ENCODE data around the gene JUN. TPM values are rescaled to one million over a fixed set of nuclear protein-coding genes. Genes with fewer than 3 reads are reported as not detected.

JUN gene
- total and polyA plus RNA-seq, 2 of the 13 experiments (the other 11 are each of a cell fraction or from before 2014, with no cell fraction given) = 18.2 to 22.3 TPM

DNA sequence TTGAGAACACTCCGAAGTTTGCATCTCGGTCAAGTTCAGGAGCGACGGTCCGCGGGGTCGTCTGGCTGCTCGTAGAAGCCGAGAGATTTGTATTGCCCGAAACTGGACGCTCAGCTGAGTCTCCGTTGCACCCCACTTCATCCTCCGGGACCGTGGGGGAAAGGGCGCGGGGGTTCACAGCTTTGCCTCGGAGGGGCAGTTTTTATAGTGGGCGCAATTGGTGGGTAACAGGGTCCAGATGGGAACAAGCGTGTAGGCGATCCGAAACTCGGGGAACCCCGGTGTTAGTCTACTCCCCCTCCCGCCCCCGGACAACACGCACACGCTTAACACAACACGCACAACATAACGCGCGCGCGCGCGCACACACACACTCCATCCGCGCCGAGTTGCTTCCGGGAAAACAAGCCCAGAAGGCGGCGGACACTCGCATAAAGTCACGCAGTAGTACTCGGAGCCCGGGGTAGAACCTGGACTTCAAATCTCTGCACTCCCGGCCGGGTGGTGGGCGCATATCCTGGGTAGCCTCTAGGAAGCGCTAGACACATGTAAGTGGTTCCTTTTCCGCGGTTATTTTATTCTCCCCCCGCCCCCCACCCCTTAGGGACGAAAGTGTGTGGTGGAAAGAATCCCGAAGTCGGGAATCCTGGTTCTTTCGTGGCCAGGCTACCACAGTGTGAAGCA lies 1.1 kb upstream of the JUN start (continued):
- TF ChIP-seq, protein P1, sequence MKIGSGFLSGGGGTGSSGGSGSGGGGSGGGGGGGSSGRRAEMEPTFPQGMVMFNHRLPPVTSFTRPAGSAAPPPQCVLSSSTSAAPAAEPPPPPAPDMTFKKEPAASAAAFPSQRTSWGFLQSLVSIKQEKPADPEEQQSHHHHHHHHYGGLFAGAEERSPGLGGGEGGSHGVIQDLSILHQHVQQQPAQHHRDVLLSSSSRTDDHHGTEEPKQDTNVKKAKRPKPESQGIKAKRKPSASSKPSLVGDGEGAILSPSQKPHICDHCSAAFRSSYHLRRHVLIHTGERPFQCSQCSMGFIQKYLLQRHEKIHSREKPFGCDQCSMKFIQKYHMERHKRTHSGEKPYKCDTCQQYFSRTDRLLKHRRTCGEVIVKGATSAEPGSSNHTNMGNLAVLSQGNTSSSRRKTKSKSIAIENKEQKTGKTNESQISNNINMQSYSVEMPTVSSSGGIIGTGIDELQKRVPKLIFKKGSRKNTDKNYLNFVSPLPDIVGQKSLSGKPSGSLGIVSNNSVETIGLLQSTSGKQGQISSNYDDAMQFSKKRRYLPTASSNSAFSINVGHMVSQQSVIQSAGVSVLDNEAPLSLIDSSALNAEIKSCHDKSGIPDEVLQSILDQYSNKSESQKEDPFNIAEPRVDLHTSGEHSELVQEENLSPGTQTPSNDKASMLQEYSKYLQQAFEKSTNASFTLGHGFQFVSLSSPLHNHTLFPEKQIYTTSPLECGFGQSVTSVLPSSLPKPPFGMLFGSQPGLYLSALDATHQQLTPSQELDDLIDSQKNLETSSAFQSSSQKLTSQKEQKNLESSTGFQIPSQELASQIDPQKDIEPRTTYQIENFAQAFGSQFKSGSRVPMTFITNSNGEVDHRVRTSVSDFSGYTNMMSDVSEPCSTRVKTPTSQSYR (CRISPR knock-in tag; IDR thresholded peaks at IDR 0.05; ENCODE audit: borderline replicate concordance) = no peak
- TF ChIP-seq, protein P2, sequence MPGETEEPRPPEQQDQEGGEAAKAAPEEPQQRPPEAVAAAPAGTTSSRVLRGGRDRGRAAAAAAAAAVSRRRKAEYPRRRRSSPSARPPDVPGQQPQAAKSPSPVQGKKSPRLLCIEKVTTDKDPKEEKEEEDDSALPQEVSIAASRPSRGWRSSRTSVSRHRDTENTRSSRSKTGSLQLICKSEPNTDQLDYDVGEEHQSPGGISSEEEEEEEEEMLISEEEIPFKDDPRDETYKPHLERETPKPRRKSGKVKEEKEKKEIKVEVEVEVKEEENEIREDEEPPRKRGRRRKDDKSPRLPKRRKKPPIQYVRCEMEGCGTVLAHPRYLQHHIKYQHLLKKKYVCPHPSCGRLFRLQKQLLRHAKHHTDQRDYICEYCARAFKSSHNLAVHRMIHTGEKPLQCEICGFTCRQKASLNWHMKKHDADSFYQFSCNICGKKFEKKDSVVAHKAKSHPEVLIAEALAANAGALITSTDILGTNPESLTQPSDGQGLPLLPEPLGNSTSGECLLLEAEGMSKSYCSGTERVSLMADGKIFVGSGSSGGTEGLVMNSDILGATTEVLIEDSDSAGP (CRISPR knock-in tag; IDR thresholded peaks at IDR 0.05; ENCODE audit: borderline replicate concordance) = peak; percentile 15; the same call in 1 of the 2 replicates
- TF ChIP-seq, protein P3, sequence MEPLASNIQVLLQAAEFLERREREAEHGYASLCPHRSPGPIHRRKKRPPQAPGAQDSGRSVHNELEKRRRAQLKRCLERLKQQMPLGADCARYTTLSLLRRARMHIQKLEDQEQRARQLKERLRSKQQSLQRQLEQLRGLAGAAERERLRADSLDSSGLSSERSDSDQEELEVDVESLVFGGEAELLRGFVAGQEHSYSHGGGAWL (CRISPR knock-in tag; IDR thresholded peaks at IDR 0.05) = no peak; the same call in 1 of the 2 replicates
- TF ChIP-seq ZNF431 (CRISPR knock-in tag; IDR thresholded peaks at IDR 0.05; ENCODE audit: borderline replicate concordance, low read depth) (0 out of 2 replicates have a peak, but pooled peaks have one; percentile 56), GTF3A (CRISPR knock-in tag; conservative IDR thresholded peaks at IDR 0.05) (peak; percentile 72; the same call in 1 of the 2 replicates), EHMT2 (IDR thresholded peaks at IDR 0.05; ENCODE audit: borderline replicate concordance, low read depth, low read length) (no peak), ZNF644 (CRISPR knock-in tag; IDR thresholded peaks at IDR 0.05; ENCODE audit: low read depth) (no peak), ZNF674 (CRISPR knock-in tag; IDR thresholded peaks at IDR 0.05; ENCODE audit: low read depth) (no peak), HOXA9 (CRISPR knock-in tag; IDR thresholded peaks at IDR 0.05; ENCODE audit: borderline replicate concordance) (no peak), ZNF660 (CRISPR knock-in tag; IDR thresholded peaks at IDR 0.05; ENCODE audit: borderline replicate concordance, low read depth) (no peak), ZMYM4 (CRISPR knock-in tag; IDR thresholded peaks at IDR 0.05) (no peak), FIP1L1 (IDR thresholded peaks at IDR 0.05; ENCODE audit: borderline replicate concordance, insufficient read depth, low read depth, low read length) (no peak)
- TF ChIP-seq, protein P4, sequence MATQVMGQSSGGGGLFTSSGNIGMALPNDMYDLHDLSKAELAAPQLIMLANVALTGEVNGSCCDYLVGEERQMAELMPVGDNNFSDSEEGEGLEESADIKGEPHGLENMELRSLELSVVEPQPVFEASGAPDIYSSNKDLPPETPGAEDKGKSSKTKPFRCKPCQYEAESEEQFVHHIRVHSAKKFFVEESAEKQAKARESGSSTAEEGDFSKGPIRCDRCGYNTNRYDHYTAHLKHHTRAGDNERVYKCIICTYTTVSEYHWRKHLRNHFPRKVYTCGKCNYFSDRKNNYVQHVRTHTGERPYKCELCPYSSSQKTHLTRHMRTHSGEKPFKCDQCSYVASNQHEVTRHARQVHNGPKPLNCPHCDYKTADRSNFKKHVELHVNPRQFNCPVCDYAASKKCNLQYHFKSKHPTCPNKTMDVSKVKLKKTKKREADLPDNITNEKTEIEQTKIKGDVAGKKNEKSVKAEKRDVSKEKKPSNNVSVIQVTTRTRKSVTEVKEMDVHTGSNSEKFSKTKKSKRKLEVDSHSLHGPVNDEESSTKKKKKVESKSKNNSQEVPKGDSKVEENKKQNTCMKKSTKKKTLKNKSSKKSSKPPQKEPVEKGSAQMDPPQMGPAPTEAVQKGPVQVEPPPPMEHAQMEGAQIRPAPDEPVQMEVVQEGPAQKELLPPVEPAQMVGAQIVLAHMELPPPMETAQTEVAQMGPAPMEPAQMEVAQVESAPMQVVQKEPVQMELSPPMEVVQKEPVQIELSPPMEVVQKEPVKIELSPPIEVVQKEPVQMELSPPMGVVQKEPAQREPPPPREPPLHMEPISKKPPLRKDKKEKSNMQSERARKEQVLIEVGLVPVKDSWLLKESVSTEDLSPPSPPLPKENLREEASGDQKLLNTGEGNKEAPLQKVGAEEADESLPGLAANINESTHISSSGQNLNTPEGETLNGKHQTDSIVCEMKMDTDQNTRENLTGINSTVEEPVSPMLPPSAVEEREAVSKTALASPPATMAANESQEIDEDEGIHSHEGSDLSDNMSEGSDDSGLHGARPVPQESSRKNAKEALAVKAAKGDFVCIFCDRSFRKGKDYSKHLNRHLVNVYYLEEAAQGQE (IDR thresholded peaks at IDR 0.05; ENCODE audit: borderline replicate concordance in 1 of 2, low read depth in 1 of 2, low read length in 2 of 2) = no peak
- TF ChIP-seq, protein P5, sequence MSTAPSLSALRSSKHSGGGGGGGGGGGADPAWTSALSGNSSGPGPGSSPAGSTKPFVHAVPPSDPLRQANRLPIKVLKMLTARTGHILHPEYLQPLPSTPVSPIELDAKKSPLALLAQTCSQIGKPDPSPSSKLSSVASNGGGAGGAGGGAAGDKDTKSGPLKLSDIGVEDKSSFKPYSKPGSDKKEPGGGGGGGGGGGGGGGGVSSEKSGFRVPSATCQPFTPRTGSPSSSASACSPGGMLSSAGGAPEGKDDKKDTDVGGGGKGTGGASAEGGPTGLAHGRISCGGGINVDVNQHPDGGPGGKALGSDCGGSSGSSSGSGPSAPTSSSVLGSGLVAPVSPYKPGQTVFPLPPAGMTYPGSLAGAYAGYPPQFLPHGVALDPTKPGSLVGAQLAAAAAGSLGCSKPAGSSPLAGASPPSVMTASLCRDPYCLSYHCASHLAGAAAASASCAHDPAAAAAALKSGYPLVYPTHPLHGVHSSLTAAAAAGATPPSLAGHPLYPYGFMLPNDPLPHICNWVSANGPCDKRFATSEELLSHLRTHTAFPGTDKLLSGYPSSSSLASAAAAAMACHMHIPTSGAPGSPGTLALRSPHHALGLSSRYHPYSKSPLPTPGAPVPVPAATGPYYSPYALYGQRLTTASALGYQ (CRISPR knock-in tag; IDR thresholded peaks at IDR 0.05) = no peak
- TF ChIP-seq, protein P6, sequence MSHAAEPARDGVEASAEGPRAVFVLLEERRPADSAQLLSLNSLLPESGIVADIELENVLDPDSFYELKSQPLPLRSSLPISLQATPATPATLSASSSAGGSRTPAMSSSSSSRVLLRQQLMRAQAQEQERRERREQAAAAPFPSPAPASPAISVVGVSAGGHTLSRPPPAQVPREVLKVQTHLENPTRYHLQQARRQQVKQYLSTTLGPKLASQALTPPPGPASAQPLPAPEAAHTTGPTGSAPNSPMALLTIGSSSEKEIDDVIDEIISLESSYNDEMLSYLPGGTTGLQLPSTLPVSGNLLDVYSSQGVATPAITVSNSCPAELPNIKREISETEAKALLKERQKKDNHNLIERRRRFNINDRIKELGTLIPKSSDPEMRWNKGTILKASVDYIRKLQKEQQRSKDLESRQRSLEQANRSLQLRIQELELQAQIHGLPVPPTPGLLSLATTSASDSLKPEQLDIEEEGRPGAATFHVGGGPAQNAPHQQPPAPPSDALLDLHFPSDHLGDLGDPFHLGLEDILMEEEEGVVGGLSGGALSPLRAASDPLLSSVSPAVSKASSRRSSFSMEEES (CRISPR knock-in tag; IDR thresholded peaks at IDR 0.05) = no peak

Measured in HepG2 (cell line).